DOHH2 (cell line): ENCODE measurements around the gene ZNF232.
A peak's percentile ranks its signal among the peaks of the same experiment; 100 is the strongest.
"Not testable (repeated sequence)": the region's sequence is repeated elsewhere in the genome, so short reads cannot be mapped to it uniquely, and the experiment has no call there.

Experiments
- H3F3A ChIP-seq: fragments of 200-600 bp; sonication (generic), shearing (Covaris generic); 2 replicates; pipeline ENCODE4 v1.6.0; 2016; ENCODE audit warnings: antibody characterized with exemption, mild to moderate bottlenecking; ENCODE audit not compliant: control insufficient read depth, insufficient read depth
- H3K27ac ChIP-seq: fragments of 200-600 bp; sonication (generic); 2 replicates; pipeline ENCODE4 v1.5.1; 2014; ENCODE audit warnings: low read depth, mild to moderate bottlenecking, low read length, moderate library complexity
- H3K27me3 ChIP-seq: fragments of 200-600 bp; sonication (generic); 2 replicates; pipeline ENCODE4 v1.6.1; 2014; ENCODE audit warnings: mild to moderate bottlenecking, low read length, mixed read lengths; ENCODE audit not compliant: control insufficient read depth
- H3K36me3 ChIP-seq: fragments of 200-600 bp; sonication (generic); 2 replicates; pipeline ENCODE4 v1.6.1; 2014; ENCODE audit warnings: mild to moderate bottlenecking, low read length, moderate library complexity, mixed read lengths; ENCODE audit not compliant: control insufficient read depth
- H3K4me1 ChIP-seq: fragments of 200-600 bp; sonication (generic); 2 replicates; pipeline ENCODE4 v1.6.1; 2014; ENCODE audit warnings: mild to moderate bottlenecking, low read length, mixed read lengths; ENCODE audit not compliant: control insufficient read depth
- H3K4me2 ChIP-seq: fragments of 200-600 bp; sonication (generic); 2 replicates; pipeline ENCODE4 v1.6.0; 2014; ENCODE audit warnings: mild to moderate bottlenecking, low read length, moderate library complexity
- H3K4me3 ChIP-seq: fragments of 200-600 bp; sonication (generic); 2 replicates; pipeline ENCODE4 v1.5.1; 2014; ENCODE audit warnings: mild to moderate bottlenecking, low read length, mixed read lengths
- H3K79me2 ChIP-seq: fragments of 200-600 bp; sonication (generic); 2 replicates; pipeline ENCODE4 v1.6.1; 2014; ENCODE audit warnings: mild to moderate bottlenecking, low read length, mixed read lengths; ENCODE audit not compliant: control insufficient read depth
- H3K9me2 ChIP-seq: fragments of 200-600 bp; sonication (generic); replicated peaks from 2 replicates; pipeline ENCODE4 v1.6.1; 2014; ENCODE audit warnings: mild to moderate bottlenecking, low read length, mixed read lengths; ENCODE audit not compliant: control insufficient read depth
- H3K9me3 ChIP-seq: fragments of 200-600 bp; sonication (generic); 2 replicates; pipeline ENCODE4 v1.6.1; 2014; ENCODE audit warnings: antibody characterized with exemption, low read length, mixed read lengths; ENCODE audit not compliant: control insufficient read depth, insufficient read depth
- H4K20me1 ChIP-seq: fragments of 200-600 bp; sonication (generic); 2 replicates; pipeline ENCODE4 v1.6.0; 2014; ENCODE audit warnings: low read depth, mild to moderate bottlenecking, antibody characterized with exemption, low read length, moderate library complexity; ENCODE audit not compliant: control insufficient read depth, insufficient read depth
- CTCF ChIP-seq: fragments of 200-600 bp; sonication (generic); IDR thresholded peaks from one replicate; pipeline ENCODE4 v1.5.1; 2014; ENCODE audit warnings: antibody characterized with exemption, mild to moderate bottlenecking, low read depth, low read length; ENCODE audit not compliant: poor library complexity, severe bottlenecking
- EZH2phosphoT487 ChIP-seq: fragments of 200-600 bp; sonication (generic); IDR thresholded peaks from 2 replicates; pipeline ENCODE4 v1.6.1; 2017; ENCODE audit warnings: borderline replicate concordance, mild to moderate bottlenecking, antibody characterized with exemption, low read length, moderate library complexity, mixed read lengths

The ZNF232 gene

DNA sequence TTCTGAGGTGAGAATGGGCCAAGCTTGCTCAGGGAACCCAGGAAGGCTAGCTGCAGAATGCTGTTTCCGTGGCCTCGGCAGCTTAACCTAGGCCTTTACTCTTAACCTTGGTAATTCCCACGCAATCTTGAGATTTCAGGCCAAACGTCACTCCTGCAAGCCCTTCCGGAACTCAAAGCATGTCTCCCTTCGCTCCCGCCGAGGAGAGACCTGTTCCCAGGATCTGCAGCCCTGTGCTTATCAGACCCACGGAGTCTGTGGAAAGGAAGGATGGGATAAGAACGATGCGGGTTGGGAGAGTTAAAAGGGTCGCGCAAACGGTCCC is 33.9 kb downstream of the ZNF232 start:
- no peaks in the 10 kb centered on the region for H4K20me1 ChIP-seq
- peak overlapping the region; percentile 38; the same call in 1 of the 2 replicates for H3K27ac ChIP-seq
- no peaks in the 10 kb centered on the region for H3K27me3 ChIP-seq
- peaks cover 5% of the 10 kb centered on the region for H3F3A ChIP-seq
- peaks cover 18% of the 10 kb centered on the region for H3K4me1 ChIP-seq
- TF ChIP-seq EZH2phosphoT487 (no peak), CTCF (no peak)
- H3K4me3 ChIP-seq, result peak overlapping the region; percentile 74
- peak overlapping the region; percentile 89 for H3K4me2 ChIP-seq
- H3K79me2 ChIP-seq, result peaks cover 6% of the 10 kb centered on the region; the same call in 1 of the 2 replicates
- no peaks in the 10 kb centered on the region for H3K9me3 ChIP-seq
- H3K36me3 ChIP-seq, result no peaks in the 10 kb centered on the region
- H3K9me2 ChIP-seq, result no peaks in the 10 kb centered on the region

DNA sequence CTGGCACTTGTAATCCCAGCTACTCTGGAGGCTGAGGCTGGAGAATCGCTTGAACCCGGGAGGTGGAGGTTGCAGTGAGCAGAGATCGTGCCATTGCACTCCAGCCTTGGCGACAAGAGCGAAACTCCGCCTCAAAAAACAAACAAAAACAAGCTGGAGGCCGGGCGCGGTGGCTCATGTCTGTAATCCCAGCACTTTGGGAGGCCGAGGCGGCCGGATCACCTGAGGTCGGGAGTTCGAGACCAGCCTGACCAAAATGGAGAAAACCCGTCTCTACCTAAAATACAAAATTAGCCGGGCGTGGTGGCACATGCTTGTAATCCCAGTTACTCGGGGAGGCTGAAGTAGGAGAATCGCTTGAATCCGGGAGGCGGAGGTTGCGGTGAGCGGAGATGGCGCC is 34.4 kb downstream of the ZNF232 start:
- not testable (repeated sequence) for H3K79me2 ChIP-seq, H3F3A ChIP-seq, H3K27ac ChIP-seq, H3K9me3 ChIP-seq, H3K36me3 ChIP-seq, H4K20me1 ChIP-seq, H3K9me2 ChIP-seq, H3K4me3 ChIP-seq, H3K27me3 ChIP-seq, H3K4me2 ChIP-seq
- H3K4me1 ChIP-seq, result peaks cover 18% of the 10 kb centered on the region

DNA sequence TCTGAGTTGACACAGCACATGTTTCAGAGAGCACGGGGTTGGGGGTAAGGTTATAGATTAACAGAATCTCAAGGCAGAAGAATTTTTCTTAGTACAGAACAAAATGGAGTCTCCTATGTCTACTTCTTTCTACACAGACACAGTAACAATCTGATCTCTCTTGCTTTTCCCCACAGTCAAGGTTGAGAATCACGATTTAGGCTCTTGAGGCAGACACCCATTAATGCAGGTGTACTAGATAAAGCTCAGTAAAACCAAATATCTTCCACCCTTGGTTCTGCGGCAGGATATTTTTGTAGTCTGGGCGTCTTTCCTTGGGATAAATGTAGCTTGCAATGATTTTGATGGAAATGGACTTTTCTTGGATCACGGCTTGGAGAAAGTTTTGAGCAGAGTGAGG is 36.2 kb downstream of the ZNF232 start:
- H3K9me2 ChIP-seq, H3F3A ChIP-seq, H3K27ac ChIP-seq, H3K4me3 ChIP-seq, H3K27me3 ChIP-seq, H3K36me3 ChIP-seq, H3K9me3 ChIP-seq, H4K20me1 ChIP-seq, H3K79me2 ChIP-seq, H3K4me2 ChIP-seq: not testable (repeated sequence)
- peaks cover 18% of the 10 kb centered on the region for H3K4me1 ChIP-seq

- no peak for TF ChIP-seq CTCF
- TF ChIP-seq EZH2phosphoT487, result no peak
- Histone ChIP-seq H3K4me2 (no peak overlapping the region), H3K27ac (no peak overlapping the region), H3K27me3 (no peaks in the 10 kb centered on the region), H3K9me2 (no peaks in the 10 kb centered on the region), H3K36me3 (no peaks in the 10 kb centered on the region), H3K4me3 (no peak overlapping the region), H3K4me1 (no peaks in the 10 kb centered on the region), H4K20me1 (no peaks in the 10 kb centered on the region), H3F3A (no peaks in the 10 kb centered on the region), H3K79me2 (no peaks in the 10 kb centered on the region), H3K9me3 (no peaks in the 10 kb centered on the region)
These were observed 42.0 kb downstream of the ZNF232 start for GRCh38 chr17:5069724-5070123.

DNA sequence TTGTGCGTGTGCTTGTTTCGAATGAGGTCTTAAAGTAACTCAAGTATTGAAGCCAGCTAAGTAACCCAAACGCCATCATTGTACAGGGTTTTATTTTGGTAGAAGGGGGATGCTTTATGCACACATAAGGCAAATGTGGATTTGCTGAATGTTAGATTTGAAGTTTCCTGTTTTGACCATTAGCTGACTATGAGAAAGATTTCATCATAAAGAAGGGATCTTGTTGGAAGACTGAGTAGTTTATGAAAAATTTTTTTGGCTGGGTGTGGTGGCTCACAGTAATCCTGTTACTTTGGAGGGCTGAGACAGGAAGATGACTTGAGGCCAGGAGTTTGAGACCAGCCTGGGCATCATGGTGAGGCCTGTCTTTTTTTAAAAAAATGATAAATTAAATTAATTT is 43.4 kb downstream of the ZNF232 start:
- no peaks in the 10 kb centered on the region for H4K20me1 ChIP-seq
- H3K9me2 ChIP-seq, result no peaks in the 10 kb centered on the region
- no peak overlapping the region for H3K27ac ChIP-seq
- no peaks in the 10 kb centered on the region for H3K36me3 ChIP-seq
- H3K27me3 ChIP-seq, result no peaks in the 10 kb centered on the region
- no peak overlapping the region for H3K4me3 ChIP-seq
- H3K9me3 ChIP-seq, result no peaks in the 10 kb centered on the region
- no peak for TF ChIP-seq CTCF
- no peak for TF ChIP-seq EZH2phosphoT487
- H3K79me2 ChIP-seq, result no peaks in the 10 kb centered on the region
- no peaks in the 10 kb centered on the region for H3F3A ChIP-seq
- H3K4me1 ChIP-seq, result no peaks in the 10 kb centered on the region
- H3K4me2 ChIP-seq, result no peak overlapping the region
